Neural cell (in vitro differentiated cells): ENCODE results near the gene VAMP8.

Experiments
- CTCF ChIP-seq: fragments of 450-650 bp; IDR thresholded peaks from 2 replicates; pipeline ENCODE4 v1.5.1; 2014; ENCODE audit warnings: antibody characterized with exemption, mild to moderate bottlenecking, moderate library complexity; ENCODE audit not compliant: poor library complexity, severe bottlenecking
- EZH2 ChIP-seq: fragments of 200-600, 300-800 bp; shearing (Covaris generic), sonication (generic); IDR thresholded peaks from 2 replicates; pipeline ENCODE4 v1.6.1; 2014; ENCODE audit warnings: antibody characterized with exemption, low read length, borderline replicate concordance, mild to moderate bottlenecking; ENCODE audit not compliant: insufficient read depth, poor library complexity, severe bottlenecking
- POLR2AphosphoS5 ChIP-seq: IDR thresholded peaks from 2 replicates; pipeline ENCODE4 v1.6.1; 2012
- RAD21 ChIP-seq: fragments of 450-650 bp; conservative IDR thresholded peaks from 2 replicates; pipeline ENCODE4 v1.6.1; 2014; ENCODE audit warnings: antibody characterized with exemption, mild to moderate bottlenecking, moderate library complexity

GRCh38 chr2:85529809-85530208 is 47.6 kb upstream of the VAMP8 start:
- TF ChIP-seq CTCF (no peak), POLR2AphosphoS5 (no peak), RAD21 (no peak), EZH2 (no peak)
